NCI-H82 (cell line): ENCODE data around the gene SHC4.
A peak's percentile ranks its signal among the peaks of the same experiment; 100 is the strongest.
"Not testable (repeated sequence)": the region's sequence is repeated elsewhere in the genome, so short reads cannot be mapped to it uniquely, and the experiment has no call there.

ENCODE experiments used
- DNase-seq: peaks from one replicate; lab custom pipeline; 2025; lab: John Stamatoyannopoulos, UW

SHC4 gene

DNA sequence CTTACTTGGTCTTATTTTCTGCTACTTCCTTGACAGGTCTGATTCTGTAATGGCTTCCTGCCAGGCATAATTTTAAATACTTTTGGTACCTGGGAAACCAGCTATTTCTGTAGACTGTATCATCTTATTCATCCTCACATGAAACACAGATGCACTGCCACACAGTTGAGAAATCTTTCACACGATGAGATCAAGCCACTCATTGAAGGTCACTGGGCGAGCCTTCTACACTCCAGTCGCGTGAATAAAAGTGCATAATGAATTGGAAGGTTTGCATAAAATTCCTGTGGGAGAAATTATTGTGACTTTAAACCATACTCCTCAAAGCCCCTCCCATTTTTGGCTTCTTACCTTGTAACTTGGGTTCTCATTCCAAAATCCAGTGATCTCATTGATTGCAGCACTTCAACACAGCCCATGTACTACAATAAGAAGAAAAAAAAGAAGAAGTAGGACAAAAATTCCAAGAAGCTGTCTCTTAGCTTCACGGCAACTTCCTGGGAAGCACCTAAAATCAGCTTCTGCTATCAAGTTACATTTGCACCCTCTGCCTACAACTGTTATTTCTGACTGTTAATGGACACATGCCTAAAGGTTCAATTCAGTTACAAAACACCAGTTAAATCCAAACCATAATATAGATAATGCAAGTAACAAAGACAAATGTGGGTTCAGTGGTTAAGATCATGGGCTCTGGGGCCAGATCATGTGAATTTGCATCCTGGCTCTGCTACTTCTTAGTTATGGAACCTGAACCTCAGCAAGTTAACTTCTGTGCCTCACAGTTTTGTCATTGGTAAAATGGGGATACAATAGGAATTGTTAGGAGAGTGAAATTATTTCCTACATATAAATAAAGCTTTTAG is 39.0 kb downstream of the SHC4 start:
- no peak for DNase-seq

DNA sequence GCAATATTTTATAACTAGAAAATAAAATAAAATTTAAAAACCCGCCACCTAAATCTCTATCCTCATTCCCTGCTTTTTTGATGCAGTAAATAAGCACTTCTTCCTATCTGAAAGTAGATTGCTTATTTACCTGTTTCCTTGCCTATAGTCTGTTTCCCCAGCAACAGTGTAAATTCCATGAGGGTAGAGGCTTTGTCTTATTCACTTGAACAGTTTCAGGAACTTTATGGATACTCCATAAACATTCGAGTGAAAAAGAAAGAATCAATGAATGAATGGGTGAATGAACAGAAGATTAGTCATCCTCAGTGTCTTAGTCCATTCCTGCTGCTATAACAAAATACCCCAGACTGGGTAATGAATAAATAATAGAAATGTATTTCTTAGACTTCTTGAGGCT is 41.7 kb downstream of the SHC4 start:
- DNase-seq = no peak

DNA sequence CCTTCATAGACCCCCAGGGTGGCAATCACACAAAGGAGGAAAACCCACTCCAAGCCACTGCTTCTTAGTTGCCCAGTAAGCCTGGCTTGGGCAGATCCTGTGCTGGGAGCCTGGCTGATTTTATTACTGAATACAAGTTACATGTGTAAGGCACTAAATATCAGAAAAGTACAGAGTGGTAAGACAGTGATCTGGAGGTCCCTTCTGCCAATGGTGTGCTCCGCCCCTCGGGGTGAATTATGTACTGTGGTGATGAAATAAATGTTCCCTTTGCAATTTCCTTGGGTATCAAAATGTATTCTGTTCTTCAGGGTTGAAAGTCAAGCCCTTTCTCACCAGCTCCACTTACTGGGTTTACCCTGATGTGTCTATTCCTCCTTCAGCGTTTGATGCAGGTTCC is 47.0 kb downstream of the SHC4 start:
- DNase-seq = no peak

DNA sequence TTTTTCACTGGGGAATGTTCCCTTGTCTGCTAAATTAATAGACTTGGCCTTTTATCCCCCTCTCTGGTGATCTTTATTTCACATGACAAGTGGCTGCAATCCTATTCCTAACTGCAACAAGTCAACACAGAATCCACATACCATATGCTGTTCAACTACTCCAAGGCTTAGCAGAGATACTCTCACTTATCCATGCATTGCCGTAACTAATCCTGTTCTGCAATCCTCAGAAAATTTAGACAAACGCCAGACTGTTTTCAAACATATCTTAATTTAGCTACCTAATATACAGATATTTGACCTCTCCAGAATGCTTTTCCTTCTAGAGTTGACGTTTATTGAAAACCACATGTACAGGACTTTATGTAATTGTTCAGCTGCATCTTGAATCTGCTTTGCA is 47.9 kb downstream of the SHC4 start:
- peak; percentile 80 for DNase-seq

DNA sequence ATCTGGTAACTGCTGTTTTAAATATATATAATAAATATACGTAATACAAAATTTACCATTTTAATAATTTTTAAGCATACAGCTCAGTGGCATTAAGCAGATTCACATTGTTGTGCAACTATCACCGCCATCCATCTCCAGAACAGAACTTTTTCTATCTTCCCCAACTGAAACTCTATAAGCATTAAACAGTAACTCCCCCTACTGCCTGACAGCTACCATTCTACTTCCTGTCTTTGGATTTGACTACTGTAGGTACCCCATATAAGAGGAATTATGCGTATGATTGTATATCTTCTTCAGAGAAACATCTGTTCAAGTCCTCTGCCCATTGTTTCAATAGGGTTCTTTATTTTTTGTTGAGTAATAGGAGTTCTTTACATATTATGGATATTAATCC is 49.0 kb downstream of the SHC4 start:
- no peak for DNase-seq

DNA sequence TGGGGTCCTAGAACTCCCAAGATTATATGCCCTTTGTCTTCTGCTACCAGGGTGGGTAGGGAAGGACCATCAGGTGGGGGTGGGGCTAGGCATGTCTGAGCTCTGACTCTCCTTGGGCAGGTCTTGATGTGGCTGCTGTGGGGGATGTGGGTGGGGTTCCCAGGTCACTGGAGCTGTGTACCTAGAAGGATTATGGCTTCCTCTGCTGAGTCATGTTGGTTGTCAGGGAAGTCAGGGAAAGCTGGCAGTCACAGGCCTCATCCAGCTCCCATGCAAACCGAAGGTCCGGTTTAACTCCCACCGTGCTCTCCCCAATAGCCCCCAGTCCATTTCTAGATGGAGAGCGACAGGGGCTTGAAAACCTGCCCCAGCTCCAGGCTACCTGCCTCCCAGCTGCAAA is 50.6 kb downstream of the SHC4 start:
- DNase-seq = no peak

DNA sequence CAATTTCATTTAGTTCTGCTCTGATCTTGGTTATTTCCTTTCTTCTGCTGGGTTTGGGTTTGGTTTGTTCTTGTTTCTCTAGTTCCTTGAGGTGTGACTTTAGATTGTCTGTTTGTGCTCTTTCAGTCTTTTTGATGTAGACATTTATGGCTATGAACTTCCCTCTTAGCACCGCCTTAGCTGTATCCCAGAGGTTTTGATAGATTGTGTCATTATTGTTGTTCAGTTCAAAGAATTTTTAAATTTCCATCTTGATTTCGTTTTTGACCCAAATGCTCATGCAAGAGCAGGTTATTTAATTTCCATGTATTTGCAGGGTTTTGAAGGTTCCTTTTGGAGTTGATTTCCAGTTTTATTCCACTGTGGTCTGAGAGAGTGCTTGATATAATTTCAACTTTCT is 53.2 kb downstream of the SHC4 start:
- not testable (repeated sequence) for DNase-seq

- not testable (repeated sequence) for DNase-seq
These were observed 54.4 kb downstream of the SHC4 start for GRCh38 chr15:48909313-48909712.

GRCh38 chr15:48905847-48906246 is 57.9 kb downstream of the SHC4 start:
- no peak for DNase-seq

DNA sequence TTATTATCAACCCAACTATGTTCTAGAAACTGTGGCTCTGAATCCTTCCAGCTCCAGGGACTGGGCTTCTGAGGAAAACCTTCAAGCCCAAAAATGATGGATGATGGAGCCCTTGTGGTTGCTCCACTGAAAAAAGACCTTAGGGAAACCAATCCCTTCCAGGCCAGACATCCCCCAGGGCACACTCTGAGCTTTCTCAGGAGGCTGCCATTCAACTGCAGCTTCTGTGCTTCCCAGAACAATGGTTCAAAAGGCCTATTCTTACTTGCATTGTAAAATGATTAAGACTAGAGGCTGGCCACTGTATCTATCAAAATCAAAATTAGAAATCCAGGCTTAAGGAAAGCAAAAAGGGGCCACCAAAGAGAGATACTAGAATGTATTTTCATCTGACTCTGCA is 58.5 kb downstream of the SHC4 start:
- DNase-seq = no peak

- DNase-seq = no peak
These were observed 59.0 kb downstream of the SHC4 start for GRCh38 chr15:48904758-48905157.

GRCh38 chr15:48899793-48900192 is 63.9 kb downstream of the SHC4 start:
- DNase-seq = peak; percentile 22

GRCh38 chr15:48898446-48898845 is 65.3 kb downstream of the SHC4 start:
- no peak for DNase-seq

DNA sequence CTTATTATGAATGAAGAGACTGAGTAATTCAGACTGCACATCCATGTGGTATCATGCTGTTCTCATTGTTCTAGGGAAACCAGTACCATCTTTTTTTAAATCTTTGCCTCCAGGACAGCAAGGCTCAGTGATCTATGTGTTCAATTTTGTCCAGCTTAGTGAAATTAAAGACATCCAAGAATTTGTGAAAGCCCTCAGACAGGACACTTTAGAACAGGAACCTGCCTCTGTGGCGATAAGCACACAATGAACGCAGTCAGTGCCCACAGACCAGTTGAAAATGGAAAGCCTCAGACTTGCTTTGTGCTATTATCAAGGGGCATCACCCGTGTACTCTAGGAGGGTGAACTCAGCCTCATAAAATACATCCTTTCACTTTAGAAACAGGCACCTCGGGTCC is 65.7 kb downstream of the SHC4 start:
- no peak for DNase-seq

- no peak for DNase-seq
These were observed 66.6 kb downstream of the SHC4 start for GRCh38 chr15:48896869-48897814.

- DNase-seq = no peak
These were observed 70.4 kb downstream of the SHC4 start for GRCh38 chr15:48893311-48893710.

- no peak for DNase-seq
These were observed 72.4 kb downstream of the SHC4 start for GRCh38 chr15:48891232-48891765.

GRCh38 chr15:48890375-48890972 is 73.2 kb downstream of the SHC4 start:
- no peak for DNase-seq

- no peak for DNase-seq
These were observed 73.8 kb downstream of the SHC4 start for GRCh38 chr15:48889925-48890324.

DNA sequence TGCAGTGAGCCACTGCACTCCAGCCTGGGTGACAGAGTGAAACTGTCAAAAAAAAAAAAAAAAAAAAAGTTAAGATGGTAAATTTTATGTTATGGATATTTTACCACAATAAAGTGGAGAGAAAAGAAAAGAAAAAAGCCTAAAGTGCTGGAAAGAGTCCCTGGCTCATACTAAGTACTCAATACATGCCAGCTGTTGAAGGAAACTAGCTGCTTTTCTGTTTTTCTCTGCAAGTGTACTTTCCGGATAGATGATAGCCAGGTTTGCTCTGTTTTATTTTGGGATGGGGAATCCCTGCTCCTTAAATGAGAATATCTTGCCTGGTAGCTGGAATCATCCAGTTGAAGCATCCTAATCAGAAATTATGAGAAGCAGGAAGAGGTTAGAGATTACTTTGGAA is 74.9 kb downstream of the SHC4 start:
- DNase-seq = no peak

DNA sequence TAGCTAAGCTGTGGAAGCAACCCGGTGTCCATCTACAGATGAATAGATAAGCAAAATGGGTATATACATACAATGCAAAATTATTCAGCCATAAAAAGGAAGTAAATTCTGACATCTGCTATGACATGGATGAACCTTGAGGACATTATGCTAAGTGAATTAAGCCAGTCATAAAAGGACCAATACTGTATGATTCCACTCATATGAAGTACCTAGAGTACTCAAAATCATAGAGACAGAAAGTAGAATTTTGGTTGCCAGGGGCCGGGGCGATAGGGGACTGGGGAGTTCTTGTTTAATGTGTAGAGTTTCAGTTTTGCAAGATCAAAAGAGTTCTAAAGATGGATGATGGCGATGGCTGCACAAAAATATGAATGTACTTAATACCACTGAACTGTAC is 75.5 kb downstream of the SHC4 start:
- DNase-seq = no peak

GRCh38 chr15:48887144-48887543 is 76.6 kb downstream of the SHC4 start:
- DNase-seq = no peak
